ENCODE measurements around the gene DHRS4. TPM values are rescaled to one million over a fixed set of nuclear protein-coding genes. Genes with fewer than 3 reads are reported as not detected.

DHRS4 gene
- total RNA-seq, 1 experiment from 2014 or later: 12.7 TPM

- H3K4me3 Mint-ChIP-seq: no peak overlapping the region
- H3K18ac ChIP-seq (ENCODE audit: insufficient read length, low read depth, low read length): no peak overlapping the region
- H3K9me3 Mint-ChIP-seq: peaks cover 0 to 11% of the 10 kb centered on the region in 2 experiments; a peak in 2 of 5 replicates
- no peak overlapping the region for H2AK5ac ChIP-seq (ENCODE audit: insufficient read length, low read length)
- H2BK15ac ChIP-seq (ENCODE audit: low read depth, low read length): no peak overlapping the region
- no CpG with 5 or more reads among the region's 2 CpGs for WGBS (ENCODE audit: extremely low coverage, insufficient read length, low lambda C conversion rate)
- H3K9ac ChIP-seq (ENCODE audit: extremely low read depth, insufficient read length, low read length): no peak overlapping the region
- no peak overlapping the region for H3K4me2 ChIP-seq (ENCODE audit: insufficient read depth, insufficient read length, low read length)
- no peak overlapping the region for H4K91ac ChIP-seq (ENCODE audit: insufficient read length, low read depth, low read length)
- peaks cover 5 to 7% of the 10 kb centered on the region in 2 experiments for H3K4me1 Mint-ChIP-seq
- no peak overlapping the region for H3T11ph ChIP-seq (ENCODE audit: low read length)
- H3K14ac ChIP-seq (ENCODE audit: insufficient read depth, low read length): peak overlapping the region; percentile 40; the same call in 1 of the 2 replicates
- no peaks in the 10 kb centered on the region for H3K23me2 ChIP-seq (ENCODE audit: insufficient read length, low read depth, low read length, poor library complexity, severe bottlenecking)
- no peaks in the 10 kb centered on the region for H3K27me3 ChIP-seq (ENCODE audit: insufficient read depth, low read length)
- no peak overlapping the region for H3K23ac ChIP-seq (ENCODE audit: insufficient read length, low read depth, low read length)
- no peaks in the 10 kb centered on the region for H3K4me1 ChIP-seq (ENCODE audit: insufficient read depth, low read length)
- H2BK120ac ChIP-seq (ENCODE audit: low read depth, low read length, poor library complexity, severe bottlenecking): no peak overlapping the region
- peak overlapping the region in 1 of 3 experiments; percentile 50; a peak in 1 of 7 replicates for H3K27ac Mint-ChIP-seq
- no peaks in the 10 kb centered on the region; a peak in 1 of 7 replicates for H3K36me3 Mint-ChIP-seq (ENCODE audit: insufficient read depth in 1 of 3, low read depth in 3 of 3)
- H2BK5ac ChIP-seq (ENCODE audit: insufficient read length, low read length): no peak overlapping the region
- no peaks in the 10 kb centered on the region for H3K9me3 ChIP-seq (ENCODE audit: control insufficient read depth, low read depth, low read length)
- H3K79me1 ChIP-seq (ENCODE audit: insufficient read depth, low read depth, low read length, poor library complexity, severe bottlenecking): no peaks in the 10 kb centered on the region
- no peak overlapping the region for H2BK20ac ChIP-seq (ENCODE audit: low read depth, low read length, poor library complexity, severe bottlenecking)
- no peak for DNase-seq
- H3K27ac ChIP-seq (ENCODE audit: insufficient read length, low read depth, low read length): no peak overlapping the region
- no peak overlapping the region for H2BK12ac ChIP-seq (ENCODE audit: insufficient read length, low read depth, low read length)
- TF ChIP-seq CTCF (conservative IDR thresholded peaks at IDR 0.05): no peak
- peaks cover 4% of the 10 kb centered on the region; the same call in 1 of the 2 replicates for H3K79me2 ChIP-seq (ENCODE audit: insufficient read depth, low read length)
- H4K8ac ChIP-seq (replicated peaks; ENCODE audit: insufficient read length, low read depth, low read length): no peak overlapping the region
- no peaks in the 10 kb centered on the region for H4K20me1 ChIP-seq (ENCODE audit: control insufficient read depth, insufficient read depth, insufficient read length)
- H4K5ac ChIP-seq (ENCODE audit: insufficient read length, low read depth, low read length): no peak overlapping the region
- no peak overlapping the region for H2AFZ ChIP-seq (ENCODE audit: low read length)
- no peak overlapping the region for H3K56ac ChIP-seq (ENCODE audit: insufficient read length, low read depth, low read length)
- no peak overlapping the region for H3K4ac ChIP-seq (ENCODE audit: low read depth, low read length)
- H3K27me3 Mint-ChIP-seq (ENCODE audit: low read depth): peaks cover 10% of the 10 kb centered on the region
These were observed 19.8 kb upstream of the DHRS4 start for GRCh38 chr14:23933742-23934128.

All from H9 (cell line).